CD4-positive, CD25-positive, alpha-beta regulatory T cell (primary cell): ENCODE results near the gene UBAP2. TPM values are rescaled to one million over a fixed set of nuclear protein-coding genes. Genes with fewer than 3 reads are reported as not detected.

Source experiments
- ATAC-seq, 2 donors: fragments of 150-1000 bp; cut with Tn5 transposase; one replicate each; pipeline ENCODE4 v1.10.0; 2021; ENCODE audit warnings: low read depth in 2 of 2, moderate number of reproducible peaks in 2 of 2, moderate library complexity in 1 of 2
- DNase-seq, 3 donors: peaks; one replicate each; pipeline versions ENCODE4 v3.0.0 to v3.0.0-alpha.2; 2012 to 2022; ENCODE audit warnings: mixed read lengths in 1 of 3
- H3K27ac ChIP-seq: one replicate; pipeline ENCODE4 v1.7.0; 2013; ENCODE audit warnings: mild to moderate bottlenecking, low read length; ENCODE audit not compliant: insufficient read depth, poor library complexity, severe bottlenecking
- H3K27me3 ChIP-seq: one replicate; pipeline ENCODE4 v1.7.0; 2013; ENCODE audit warnings: low read length; ENCODE audit not compliant: control insufficient read depth, insufficient read depth
- H3K36me3 ChIP-seq: one replicate; pipeline ENCODE4 v1.7.0; 2013; ENCODE audit warnings: mild to moderate bottlenecking, low read length, moderate library complexity; ENCODE audit not compliant: control insufficient read depth, insufficient read depth
- H3K4me1 ChIP-seq: 2 replicates; pipeline ENCODE4 v1.7.0; 2013; ENCODE audit warnings: mild to moderate bottlenecking, low read length; ENCODE audit not compliant: insufficient read depth, control insufficient read depth, poor library complexity, severe bottlenecking
- H3K4me3 ChIP-seq: one replicate; pipeline ENCODE4 v1.7.0; 2013; ENCODE audit warnings: low read depth, mild to moderate bottlenecking, low read length, moderate library complexity
- H3K9me3 ChIP-seq, 2 experiments: 1 replicate in 1 of 2; 2 replicates in 1 of 2; pipeline ENCODE4 v1.7.0; 2013; ENCODE audit warnings: low read length in 2 of 2, mild to moderate bottlenecking in 1 of 2, moderate library complexity in 1 of 2; ENCODE audit not compliant: control insufficient read depth in 2 of 2
- H3K27ac Mint-ChIP-seq, 3 donors: one replicate each; pipeline ENCODE4 v1.8.0; 2020 to 2022; ENCODE audit warnings: mild to moderate bottlenecking in 3 of 3, mixed read lengths in 3 of 3, moderate library complexity in 2 of 3
- H3K27me3 Mint-ChIP-seq: one replicate; pipeline ENCODE4 v1.8.0; 2022; ENCODE audit warnings: mild to moderate bottlenecking, mixed read lengths
- H3K36me3 Mint-ChIP-seq: one replicate; pipeline ENCODE4 v1.8.0; 2020; ENCODE audit warnings: mixed read lengths
- H3K4me1 Mint-ChIP-seq, 4 donors: one replicate each; pipeline ENCODE4 v1.8.0; 2020 to 2022; ENCODE audit warnings: mixed read lengths in 4 of 4, mild to moderate bottlenecking in 1 of 4
- H3K4me3 Mint-ChIP-seq, 4 donors: one replicate each; pipeline ENCODE4 v1.8.0; 2020 to 2022; ENCODE audit warnings: mild to moderate bottlenecking in 4 of 4, mixed read lengths in 4 of 4, moderate library complexity in 3 of 4
- H3K9me3 Mint-ChIP-seq, 7 donors: one replicate each; pipeline ENCODE4 v1.8.0; 2020 to 2022; ENCODE audit warnings: mixed read lengths in 7 of 7, mild to moderate bottlenecking in 3 of 7, moderate library complexity in 2 of 7
- polyA plus RNA-seq, 4 donors: library from polyadenylated mRNA; unstranded; fragments of 300-500 nt; fragmentation: Illumina TruSeq; gene quantifications; one replicate each; pipeline ENCODE4 v1.2.3, GENCODE V29; 2021
- total RNA-seq: library from RNA; stranded (reverse); gene quantifications from one replicate; pipeline ENCODE4 v1.2.3, GENCODE V29; 2022

UBAP2 gene
- total and polyA plus RNA-seq, 5 donors from 2014 or later = 6.6 to 38.9 (median 9.4) TPM

GRCh38 chr9:33878691-33879366, 169.9 kb downstream of the UBAP2 start:
- no peak overlapping the region for H3K4me3 ChIP-seq
- Mint-ChIP-seq H3K4me1 (peaks cover 26 to 55% (median 38%) of the 10 kb centered on the region in 4 donors), H3K9me3 (no peaks in the 10 kb centered on the region), H3K27me3 (no peaks in the 10 kb centered on the region), H3K27ac (peak overlapping the region in 2 of 3 donors; percentile 10 to 21), H3K4me3 (no peak overlapping the region), H3K36me3 (no peaks in the 10 kb centered on the region)
- no peaks in the 10 kb centered on the region for H3K4me1 ChIP-seq
- H3K9me3 ChIP-seq = no peaks in the 10 kb centered on the region
- H3K36me3 ChIP-seq = no peaks in the 10 kb centered on the region
- H3K27ac ChIP-seq = no peak overlapping the region
- no peaks in the 10 kb centered on the region for H3K27me3 ChIP-seq
- DNase-seq = no peak
- ATAC-seq = no peak

GRCh38 chr9:33877727-33878489, 170.8 kb downstream of the UBAP2 start:
- Histone ChIP-seq H3K27me3 (no peaks in the 10 kb centered on the region), H3K9me3 (no peaks in the 10 kb centered on the region), H3K4me1 (no peaks in the 10 kb centered on the region), H3K4me3 (no peak overlapping the region), H3K27ac (no peak overlapping the region), H3K36me3 (no peaks in the 10 kb centered on the region)
- DNase-seq (no peak), ATAC-seq (no peak)
- no peaks in the 10 kb centered on the region for H3K27me3 Mint-ChIP-seq
- no peaks in the 10 kb centered on the region for H3K9me3 Mint-ChIP-seq
- peaks cover 21 to 48% (median 33%) of the 10 kb centered on the region in 4 donors for H3K4me1 Mint-ChIP-seq
- H3K36me3 Mint-ChIP-seq = no peaks in the 10 kb centered on the region
- H3K4me3 Mint-ChIP-seq = no peak overlapping the region
- H3K27ac Mint-ChIP-seq = peak overlapping the region in 1 of 3 donors; percentile 21

Other genes starting within 250 kb of the UBAP2 start
- gene UBE2R2, start 231.7 kb downstream of the UBAP2 start, total RNA-seq = 33.3 TPM
- 10 to 100 TPM; 14.8 to 20.3 (median 15.8) TPM for gene UBE2R2, start 231.7 kb downstream of the UBAP2 start, polyA plus RNA-seq
- gene DCAF12, start 77.8 kb upstream of the UBAP2 start, total RNA-seq = 21.5 TPM
- 10 to 100 TPM; 21.0 to 28.2 (median 24.5) TPM for gene DCAF12, start 77.8 kb upstream of the UBAP2 start, polyA plus RNA-seq
- gene UBAP1, start 130.2 kb upstream of the UBAP2 start, total RNA-seq = 70.7 TPM
- gene UBAP1, start 130.2 kb upstream of the UBAP2 start, polyA plus RNA-seq = 10 to 100 TPM; 52.9 to 60.0 (median 55.4) TPM